Measurements from ENCODE around the gene SH3TC1. TPM values are rescaled to one million over a fixed set of nuclear protein-coding genes. Genes with fewer than 3 reads are reported as not detected.

SH3TC1 gene
- total and polyA plus RNA-seq, 2 of the 13 experiments (the other 11 are each of a cell fraction or from before 2014, with no cell fraction given), result 14.9 to 21.8 TPM

GRCh38 chr4:8268211-8268610 is 69.1 kb downstream of the SH3TC1 start:
- Histone ChIP-seq H3K27ac (ENCODE audit: extremely low read length, insufficient read depth, low read length) (no peak overlapping the region), H2AFZ (ENCODE audit: low read length) (no peak overlapping the region), H3K36me3 (replicated peaks in 1 of 2; ENCODE audit: control insufficient read depth in 1 of 2, insufficient read depth in 2 of 2, low read length in 2 of 2) (no peaks in the 10 kb centered on the region), H3K9me3 (ENCODE audit: low read length) (no peaks in the 10 kb centered on the region), H3K4me2 (ENCODE audit: low read depth, low read length) (no peak overlapping the region), H3K4me1 (ENCODE audit: insufficient read depth, low read length) (peaks cover 17% of the 10 kb centered on the region), H3K9ac (ENCODE audit: insufficient read depth, low read depth, low read length) (no peak overlapping the region), H4K20me1 (ENCODE audit: insufficient read depth, low read length) (no peaks in the 10 kb centered on the region), H3K27me3 (ENCODE audit: control insufficient read depth in 1 of 2, insufficient read depth in 2 of 2, low read length in 2 of 2) (peaks cover 12 to 59% of the 10 kb centered on the region in 2 experiments), H3K79me2 (ENCODE audit: insufficient read depth, low read length) (no peaks in the 10 kb centered on the region), H3K4me3 (replicated peaks in 1 of 3; ENCODE audit: insufficient read depth in 1 of 3, low read depth in 2 of 3, low read length in 3 of 3) (no peak overlapping the region)
- 66% methylated on average over 7 of the region's 7 CpGs for WGBS (ENCODE audit: low lambda C conversion rate)
- no TSS peak for BruUV-seq (replicated peaks)
- CTCF ChIA-PET (ENCODE audit: low intra/inter-chr PET ratio, low total read pairs), result no interaction called here
- ATAC-seq, result no peak
- intact Hi-C loops (cut with micrococcal nuclease; ENCODE audit: unreplicated experiment), result no loop called here
- in situ Hi-C loops (cut with HindIII; ENCODE audit: extremely low pct_ligation_motif_present, low pct_unique_long_range_greater_than_20kb), result loop anchor here (5.0 kb wide), 1 partner anchor 134 kb away; no protein-coding TSS in a partner anchor
- FAIRE-seq, result no peak
- POLR2A ChIA-PET, result no interaction called here
- DNase-seq (ENCODE audit: low spot score), result no peak
- TF ChIP-seq ZNF33A (CRISPR knock-in tag; IDR thresholded peaks at IDR 0.05; ENCODE audit: borderline replicate concordance), result no peak
- no peak for TF ChIP-seq ZNF24 (IDR thresholded peaks at IDR 0.05)
- no peak for TF ChIP-seq SPEN (CRISPR knock-in tag; IDR thresholded peaks at IDR 0.05; ENCODE audit: low read depth)
- TF ChIP-seq RFX3 (CRISPR knock-in tag; IDR thresholded peaks at IDR 0.05), result no peak
- TF ChIP-seq LBX2 (CRISPR knock-in tag; IDR thresholded peaks at IDR 0.05; ENCODE audit: borderline replicate concordance), result no peak
- TF ChIP-seq ZNF576 (CRISPR knock-in tag; IDR thresholded peaks at IDR 0.05), result no peak
- no peak for TF ChIP-seq NFKBIZ (CRISPR knock-in tag; IDR thresholded peaks at IDR 0.05)
- TF ChIP-seq ZNF616 (CRISPR knock-in tag; IDR thresholded peaks at IDR 0.05; ENCODE audit: low read depth), result no peak
- no peak for TF ChIP-seq SMAD3 (CRISPR knock-in tag; IDR thresholded peaks at IDR 0.05)
- TF ChIP-seq WIZ (CRISPR knock-in tag; IDR thresholded peaks at IDR 0.05), result no peak
- no peak for TF ChIP-seq ZNF296 (CRISPR knock-in tag; conservative IDR thresholded peaks at IDR 0.05)
- TF ChIP-seq ZNF703 (CRISPR knock-in tag; IDR thresholded peaks at IDR 0.05; ENCODE audit: borderline replicate concordance), result no peak
- TF ChIP-seq ZKSCAN1 (IDR thresholded peaks at IDR 0.05; ENCODE audit: low read length), result no peak
- no peak for TF ChIP-seq FUBP1 (CRISPR knock-in tag; IDR thresholded peaks at IDR 0.05; ENCODE audit: borderline replicate concordance)
- TF ChIP-seq ZFY (CRISPR knock-in tag; IDR thresholded peaks at IDR 0.05), result no peak
- no peak for TF ChIP-seq HDAC2 (CRISPR knock-in tag; IDR thresholded peaks at IDR 0.05)
- no peak for TF ChIP-seq ZFP36L2 (CRISPR knock-in tag; IDR thresholded peaks at IDR 0.05)
- TF ChIP-seq ZBTB46 (CRISPR knock-in tag; IDR thresholded peaks at IDR 0.05; ENCODE audit: borderline replicate concordance), result no peak
- no peak for TF ChIP-seq KLF13 (CRISPR knock-in tag; IDR thresholded peaks at IDR 0.05)

Data from HepG2 (cell line).